HG03139 (cell line): ENCODE data around the gene RGL4.
"Not testable (repeated sequence)": the region's sequence is repeated elsewhere in the genome, so short reads cannot be mapped to it uniquely, and the experiment has no call there.

Experiments
- ATAC-seq: cut with Tn5 transposase; IDR thresholded peaks from one replicate; pipeline ENCODE4 v1.9.1; 2021; ENCODE audit not compliant: unreplicated experiment

RGL4 gene, protein sequence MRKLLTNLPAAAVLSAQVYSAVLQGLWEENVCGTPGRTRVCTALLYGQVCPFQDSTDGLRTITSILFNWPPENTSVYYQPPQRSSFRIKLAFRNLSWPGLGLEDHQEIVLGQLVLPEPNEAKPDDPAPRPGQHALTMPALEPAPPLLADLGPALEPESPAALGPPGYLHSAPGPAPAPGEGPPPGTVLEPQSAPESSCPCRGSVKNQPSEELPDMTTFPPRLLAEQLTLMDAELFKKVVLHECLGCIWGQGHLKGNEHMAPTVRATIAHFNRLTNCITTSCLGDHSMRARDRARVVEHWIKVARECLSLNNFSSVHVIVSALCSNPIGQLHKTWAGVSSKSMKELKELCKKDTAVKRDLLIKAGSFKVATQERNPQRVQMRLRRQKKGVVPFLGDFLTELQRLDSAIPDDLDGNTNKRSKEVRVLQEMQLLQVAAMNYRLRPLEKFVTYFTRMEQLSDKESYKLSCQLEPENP

DNA sequence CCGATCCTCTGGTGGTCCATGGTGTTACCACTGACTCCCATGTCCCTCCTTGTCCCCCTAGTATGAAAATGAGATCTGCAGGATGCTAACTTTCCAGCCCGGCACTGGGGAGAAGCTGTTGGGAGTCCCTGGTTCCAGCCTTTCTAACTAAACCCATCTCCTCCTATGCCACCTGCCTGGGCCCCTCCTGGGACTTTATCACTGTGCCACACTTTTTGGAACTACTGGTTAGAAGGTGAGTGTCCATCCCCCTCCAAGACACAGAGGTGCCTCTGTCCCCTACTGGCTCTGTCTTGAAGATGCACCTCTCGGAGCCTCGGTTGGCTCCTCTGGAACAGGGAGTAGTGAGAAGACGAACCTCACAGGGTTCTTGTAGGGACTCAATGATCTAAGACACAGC lies at the start of gene RGL4:
Gene RGL4, plus strand, starts transcription at position 301 of the 400 bp plus-strand sequence. CDS start 1,018 bp downstream, outside the sequence.
- no peak for ATAC-seq

DNA sequence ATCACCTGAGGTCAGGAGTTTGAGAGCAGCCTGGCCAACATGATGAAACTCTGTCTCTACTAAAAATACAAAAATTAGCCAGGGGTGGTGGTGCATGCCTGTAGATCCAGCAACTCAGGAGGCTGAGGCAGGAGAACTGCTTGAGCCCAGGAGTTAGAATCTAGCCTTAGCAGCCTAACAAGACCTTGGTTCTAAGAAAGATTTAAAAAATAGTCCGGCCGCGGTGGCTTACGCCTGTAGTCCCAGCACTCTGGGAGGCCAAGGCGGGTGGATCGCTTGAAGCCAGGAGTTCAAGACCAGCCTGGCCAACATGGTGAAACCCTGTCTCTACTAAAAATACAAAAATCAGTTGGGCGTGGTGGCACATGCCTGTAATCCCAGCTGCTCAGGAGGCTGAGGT lies 44.3 kb upstream of the RGL4 start:
- ATAC-seq: not testable (repeated sequence)

DNA sequence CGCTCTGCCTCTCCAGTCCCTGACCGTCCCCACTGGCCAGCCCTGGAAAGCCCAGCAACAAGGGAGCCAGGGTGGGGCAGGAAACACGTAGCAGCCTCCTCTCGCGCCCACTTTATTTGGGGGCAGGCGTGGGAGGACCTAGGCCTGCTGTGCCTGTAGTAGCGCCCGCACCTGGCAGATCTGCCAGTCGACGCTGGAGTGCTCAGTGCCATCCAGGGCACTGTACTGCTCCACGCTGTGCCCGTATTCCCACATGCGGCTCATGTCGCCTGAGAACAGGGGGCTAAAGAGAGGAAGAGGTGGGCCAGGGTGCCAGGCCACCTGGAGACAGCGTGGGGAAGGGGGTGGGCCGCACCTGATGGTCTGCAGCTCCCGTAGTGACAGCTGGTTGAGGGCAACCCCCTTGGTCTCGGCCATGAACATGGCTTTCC lies 41.7 kb upstream of the RGL4 start:
- ATAC-seq: no peak

DNA sequence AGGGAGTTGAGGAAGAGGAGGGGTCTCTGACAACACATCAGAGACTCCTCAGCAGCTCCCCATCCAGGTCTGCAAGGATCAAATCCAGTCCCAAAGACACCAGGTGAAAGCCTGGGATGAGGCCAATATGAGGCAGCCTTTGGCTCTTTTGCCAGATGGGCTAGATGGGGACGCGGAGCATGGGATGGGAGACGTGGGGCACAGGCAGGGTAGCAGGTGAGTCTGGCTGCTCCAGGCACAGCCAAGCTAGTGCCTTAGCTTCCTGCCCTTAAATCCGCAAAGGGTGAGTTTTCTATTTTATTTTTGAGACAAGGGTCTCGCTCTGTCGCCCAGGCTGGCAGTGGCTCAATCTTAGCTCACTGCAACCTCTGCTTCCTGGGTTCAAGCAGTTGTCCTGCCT lies 39.1 kb upstream of the RGL4 start:
- ATAC-seq: no peak

DNA sequence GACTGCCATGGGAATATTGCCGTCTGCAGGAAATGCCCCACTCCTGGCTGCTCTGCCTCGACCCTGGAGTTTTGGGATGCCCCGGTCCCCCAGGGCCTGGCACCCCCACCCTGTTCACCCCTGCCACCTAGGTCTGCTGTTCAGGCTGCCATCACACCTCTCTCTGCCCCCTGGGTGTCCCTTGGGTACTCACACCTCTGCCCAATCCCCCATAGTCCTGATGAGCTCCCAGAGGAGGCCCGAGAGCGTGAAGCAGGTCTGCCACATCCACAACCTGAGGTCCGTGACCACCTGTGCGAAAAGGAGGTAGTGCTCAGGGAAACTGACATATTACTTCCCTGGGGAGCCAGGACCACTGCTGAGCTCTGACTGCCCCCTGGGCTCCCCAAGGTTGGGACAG lies 38.5 kb upstream of the RGL4 start:
- no peak for ATAC-seq

DNA sequence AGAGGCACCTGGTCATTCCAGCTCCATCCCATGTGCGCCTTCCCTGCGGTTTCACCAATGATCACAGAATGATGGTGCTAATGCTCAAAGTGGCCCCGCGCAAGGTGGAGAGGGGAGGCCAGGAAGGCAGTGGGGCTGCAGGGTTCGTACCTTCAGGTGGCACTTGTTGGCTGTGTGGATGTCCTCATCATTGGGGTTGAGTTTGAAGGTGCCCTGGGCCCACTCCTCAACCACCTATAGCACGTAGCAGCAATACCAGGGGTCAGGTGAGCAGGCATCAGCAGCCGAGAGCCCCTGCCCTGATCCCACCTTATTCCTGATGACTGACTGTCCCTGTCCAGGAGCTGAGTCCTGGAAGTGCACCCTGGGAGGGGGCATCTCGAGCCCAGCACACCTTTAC lies 38.1 kb upstream of the RGL4 start:
- no peak for ATAC-seq

DNA sequence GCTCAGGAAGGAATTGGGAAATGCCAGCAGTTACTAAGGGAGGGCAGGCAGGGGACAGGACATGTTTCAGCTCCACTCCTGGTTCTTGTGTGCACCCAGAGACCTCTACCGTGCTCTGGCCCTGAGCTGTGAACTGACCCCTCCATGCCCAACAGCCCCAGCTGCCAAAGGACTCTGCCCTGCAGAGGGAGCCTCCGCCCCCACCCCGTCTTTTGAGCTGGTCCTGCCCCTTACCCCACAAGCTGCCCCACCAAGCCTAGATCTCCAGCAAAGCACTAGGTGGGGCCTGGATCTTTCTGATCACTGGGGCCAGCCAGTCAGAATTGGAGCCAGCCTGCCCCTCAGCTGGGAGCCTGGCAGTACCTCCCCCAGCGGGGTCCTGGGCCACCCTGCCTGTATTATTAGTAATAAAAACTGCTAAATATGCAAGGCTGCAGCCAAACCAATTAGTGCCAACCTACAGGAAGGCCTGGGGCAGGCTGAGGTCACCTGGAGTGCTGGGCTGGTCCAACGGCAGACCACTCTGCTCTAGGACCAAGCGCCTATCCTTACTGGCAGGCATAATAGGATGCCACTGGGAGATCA lies 34.8 kb upstream of the RGL4 start:
- no peak for ATAC-seq

DNA sequence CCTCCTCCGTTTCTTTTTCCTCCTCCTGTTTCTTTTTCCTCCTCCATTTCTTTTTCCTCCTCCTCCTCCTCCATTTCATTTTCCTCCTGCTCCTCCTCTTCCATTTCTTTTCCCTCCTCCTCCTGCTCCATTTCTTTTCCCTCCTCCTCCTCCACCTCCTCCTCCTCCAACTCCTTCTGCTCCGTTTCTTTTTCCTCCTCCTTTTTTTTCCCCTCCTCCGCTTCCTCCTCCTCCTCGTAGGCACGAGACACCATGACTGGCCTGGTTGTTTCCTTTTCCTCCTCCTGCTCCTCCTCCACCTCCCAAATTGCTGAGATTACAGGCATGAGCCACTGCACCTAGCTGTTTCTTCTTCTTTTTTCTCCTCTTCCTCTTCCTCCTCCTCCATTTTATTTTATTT lies 33.1 kb upstream of the RGL4 start:
- ATAC-seq: no peak

DNA sequence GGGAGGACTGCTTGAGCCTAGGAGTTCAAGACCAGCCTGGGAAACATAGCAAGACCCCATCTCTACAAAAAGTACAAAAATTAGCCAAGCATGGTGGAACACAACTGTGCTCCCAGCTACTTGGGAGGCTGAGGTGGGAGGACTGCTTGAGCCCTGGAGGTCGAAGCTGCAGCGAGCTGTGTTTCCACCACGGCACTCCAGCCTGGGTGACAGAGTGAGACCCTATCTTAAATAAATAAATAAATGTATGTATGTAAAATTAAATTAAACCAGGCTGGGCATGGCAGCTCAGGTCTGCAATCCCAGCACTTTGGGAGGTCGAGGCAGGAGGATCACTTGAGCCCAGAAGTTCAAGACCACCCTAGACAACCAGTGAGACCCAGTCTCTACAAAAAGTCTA lies 30.4 kb upstream of the RGL4 start:
- ATAC-seq: not testable (repeated sequence)

DNA sequence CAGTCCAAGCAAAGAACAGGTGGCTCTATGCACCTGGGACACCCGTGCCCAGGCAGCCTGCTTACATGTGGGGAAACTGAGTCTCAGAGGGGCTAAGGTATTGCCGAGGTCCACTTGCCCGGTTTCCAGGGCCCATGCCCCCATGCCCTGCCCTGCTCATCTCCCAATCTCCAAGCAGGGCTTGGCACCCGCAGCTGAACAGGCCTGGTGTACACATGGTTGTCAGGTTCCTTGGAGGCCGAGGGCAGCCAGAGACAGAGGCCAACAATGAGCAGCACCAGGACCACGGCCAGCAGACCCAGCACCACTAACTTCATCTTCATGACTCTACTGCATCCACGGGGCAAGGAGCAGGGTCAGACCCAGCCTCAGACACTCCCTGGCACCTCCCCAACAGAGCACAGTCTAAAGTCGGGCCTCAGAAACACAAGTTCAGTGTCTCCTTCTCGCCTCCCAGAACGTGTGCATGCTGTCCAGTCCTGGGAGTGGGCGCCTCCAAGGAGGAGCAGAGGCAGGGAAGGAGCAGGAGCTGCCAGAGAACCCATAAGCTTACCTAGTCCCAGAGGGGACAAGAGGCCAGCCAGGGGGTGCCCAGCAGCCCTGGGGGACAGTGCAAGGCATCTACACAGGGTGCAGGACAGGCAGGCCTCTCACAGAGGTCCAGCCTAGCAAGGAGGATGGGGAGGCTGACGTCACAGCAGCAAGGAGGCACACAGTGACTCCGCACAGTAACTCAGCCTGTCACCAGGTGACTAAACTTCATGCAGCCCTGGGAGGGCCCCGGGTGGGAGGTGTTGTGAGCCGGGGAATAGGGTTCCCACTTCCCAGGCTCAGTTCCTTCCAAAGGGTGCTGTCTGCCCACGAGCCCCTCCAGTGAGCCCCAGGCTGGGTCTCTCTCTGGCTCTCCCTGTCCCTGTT lies 20.2 kb upstream of the RGL4 start:
- no peak for ATAC-seq

DNA sequence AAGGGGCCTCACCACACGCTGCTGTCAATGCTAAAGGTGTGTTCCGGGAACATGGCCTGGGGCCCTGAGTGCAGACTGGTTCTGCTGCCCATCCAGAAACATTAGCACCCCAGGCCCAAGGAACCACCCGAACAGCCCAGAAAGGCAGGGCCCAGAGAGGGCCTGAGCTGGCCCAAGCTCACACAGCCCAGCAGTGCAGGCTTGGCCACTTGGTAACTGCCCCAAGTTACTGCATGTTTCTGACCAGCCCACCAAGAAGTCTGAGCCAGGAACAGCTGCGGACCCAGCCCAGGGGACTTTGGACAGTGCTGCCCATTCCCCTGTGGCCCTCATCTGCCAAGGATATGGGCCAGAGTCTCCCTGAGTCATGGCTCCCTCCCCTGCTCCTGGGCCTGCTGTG lies 19.4 kb upstream of the RGL4 start:
- not testable (repeated sequence) for ATAC-seq

DNA sequence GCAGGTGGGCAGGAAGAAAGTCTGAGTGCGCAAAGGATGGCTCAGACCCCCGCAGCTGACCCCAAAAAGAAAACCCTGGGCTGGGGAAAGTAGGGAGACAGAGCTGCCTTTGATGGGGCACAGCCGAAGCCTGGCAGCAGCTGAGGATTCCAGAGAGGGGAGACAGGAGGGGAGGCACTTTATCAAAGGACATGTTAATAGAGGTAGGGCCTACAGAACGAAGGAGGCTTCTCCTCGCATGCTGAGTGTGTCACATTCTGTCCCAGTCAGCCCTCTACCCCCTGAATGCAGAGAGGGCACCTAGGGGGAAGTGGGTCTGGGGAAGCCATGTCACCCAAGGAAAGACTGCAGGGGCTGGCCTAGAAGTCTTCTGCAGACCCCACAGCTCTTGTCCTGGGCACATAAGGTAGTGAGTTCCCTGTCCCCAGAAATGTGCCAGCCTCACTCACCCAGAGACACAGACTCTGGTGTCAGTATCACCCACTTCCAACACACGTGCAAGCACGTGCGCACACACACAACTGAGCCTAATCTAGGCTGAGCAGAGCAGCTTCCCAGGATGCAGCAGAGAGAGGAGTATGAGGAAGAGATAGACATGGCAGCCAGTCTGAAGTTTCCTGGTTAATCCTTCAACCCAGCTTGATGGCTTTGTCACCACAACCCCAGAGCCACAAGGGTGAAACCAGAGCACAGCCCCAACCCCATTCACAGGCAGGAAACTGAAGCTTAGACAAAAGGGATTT lies 18.3 kb upstream of the RGL4 start:
- ATAC-seq: not testable (repeated sequence)

DNA sequence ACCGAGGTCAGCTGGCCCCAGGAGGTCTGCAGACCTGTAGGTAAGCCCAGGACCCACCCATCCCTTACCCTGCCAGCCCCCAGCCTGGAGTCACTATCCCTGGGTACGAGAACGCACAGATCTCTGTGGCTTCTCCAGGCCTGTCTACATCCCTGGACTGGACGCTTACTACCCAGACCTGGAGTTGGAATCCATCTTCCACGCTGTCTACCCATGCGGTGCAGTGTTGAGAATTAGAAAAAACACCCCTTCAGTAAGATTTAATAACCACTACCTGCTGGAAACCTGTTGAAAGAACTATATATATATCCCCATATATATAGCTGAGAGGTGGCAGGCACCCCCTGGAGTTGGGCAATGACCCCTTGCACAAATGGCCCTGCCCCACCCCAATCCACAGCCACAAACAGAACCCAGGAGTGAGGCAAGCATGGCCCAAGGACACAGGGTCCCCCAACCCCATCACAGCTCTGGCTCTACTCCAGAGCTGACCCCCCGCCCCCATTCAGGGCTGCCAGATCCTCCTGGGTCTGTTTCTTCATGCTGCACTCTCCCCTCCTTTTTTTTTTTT lies 17.7 kb upstream of the RGL4 start:
- no peak for ATAC-seq

DNA sequence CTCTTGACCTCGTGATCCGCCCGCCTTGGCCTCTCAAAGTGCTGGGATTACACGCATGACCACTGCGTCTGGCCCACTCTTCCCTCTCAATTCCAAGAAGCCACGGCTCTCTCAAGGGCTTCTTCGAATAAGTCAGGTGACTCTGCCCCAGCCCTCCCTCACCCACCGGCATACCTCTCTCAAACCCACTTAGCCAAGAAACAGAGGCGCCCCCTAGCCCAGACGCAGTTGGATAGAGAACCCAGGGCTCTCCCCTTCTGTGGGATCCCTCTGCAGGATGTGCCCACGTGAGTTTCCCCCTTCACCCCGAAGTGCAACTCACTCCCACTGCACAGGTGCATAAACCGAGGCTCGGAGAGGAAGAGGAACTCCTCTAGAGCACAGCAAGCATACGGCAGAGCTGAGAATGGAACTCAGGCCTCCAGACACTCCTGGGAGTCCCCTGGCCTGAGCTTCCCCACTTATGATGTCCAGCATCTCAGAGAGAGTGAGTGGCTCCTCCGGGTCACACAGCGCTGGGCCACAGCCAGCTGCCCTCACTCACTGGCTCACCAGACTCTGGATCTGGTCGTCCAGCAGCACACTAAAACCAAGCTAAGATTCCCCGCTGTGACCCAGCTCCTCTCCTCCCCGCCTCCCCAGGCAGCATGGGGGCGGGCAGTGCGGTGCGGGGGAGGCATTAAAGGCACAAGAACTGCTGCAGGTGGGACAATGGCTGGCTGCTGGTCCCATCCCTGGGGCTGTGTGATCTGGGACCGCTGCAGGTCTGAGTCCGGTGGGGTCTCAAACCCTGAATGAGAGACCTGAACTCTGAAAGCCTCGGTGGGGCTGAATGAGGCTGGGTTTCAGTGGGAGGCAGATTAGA lies 16.8 kb upstream of the RGL4 start:
- no peak for ATAC-seq

DNA sequence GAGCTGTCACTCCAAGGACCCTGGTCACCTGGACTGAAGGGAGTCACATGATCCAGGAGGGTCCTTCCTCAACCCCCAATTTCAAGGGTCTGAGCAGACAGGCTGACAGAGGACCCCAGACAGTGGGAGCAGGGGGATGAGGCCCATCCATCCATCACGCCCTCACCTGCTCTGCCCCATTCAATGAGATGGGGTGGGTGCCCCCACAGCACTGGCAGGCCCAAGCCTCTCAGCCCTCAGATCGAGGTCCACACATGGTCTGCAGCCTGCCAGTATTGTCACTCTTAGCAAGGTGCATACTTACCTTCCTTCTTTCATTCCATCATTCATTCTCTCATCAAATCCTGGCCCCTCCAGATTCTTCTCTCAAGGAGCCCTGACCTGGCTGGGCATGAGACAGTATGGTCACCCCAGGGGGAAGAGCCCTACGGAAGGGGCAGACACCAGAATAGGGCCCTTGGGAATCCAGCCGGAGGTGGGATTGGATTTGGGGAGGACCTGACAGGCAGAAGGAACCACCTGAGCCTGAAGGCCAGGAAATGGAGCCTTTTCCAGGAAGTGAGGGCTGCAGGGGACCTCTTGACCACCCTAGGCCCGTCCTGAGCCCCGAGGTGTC lies 15.8 kb upstream of the RGL4 start:
- not testable (repeated sequence) for ATAC-seq

DNA sequence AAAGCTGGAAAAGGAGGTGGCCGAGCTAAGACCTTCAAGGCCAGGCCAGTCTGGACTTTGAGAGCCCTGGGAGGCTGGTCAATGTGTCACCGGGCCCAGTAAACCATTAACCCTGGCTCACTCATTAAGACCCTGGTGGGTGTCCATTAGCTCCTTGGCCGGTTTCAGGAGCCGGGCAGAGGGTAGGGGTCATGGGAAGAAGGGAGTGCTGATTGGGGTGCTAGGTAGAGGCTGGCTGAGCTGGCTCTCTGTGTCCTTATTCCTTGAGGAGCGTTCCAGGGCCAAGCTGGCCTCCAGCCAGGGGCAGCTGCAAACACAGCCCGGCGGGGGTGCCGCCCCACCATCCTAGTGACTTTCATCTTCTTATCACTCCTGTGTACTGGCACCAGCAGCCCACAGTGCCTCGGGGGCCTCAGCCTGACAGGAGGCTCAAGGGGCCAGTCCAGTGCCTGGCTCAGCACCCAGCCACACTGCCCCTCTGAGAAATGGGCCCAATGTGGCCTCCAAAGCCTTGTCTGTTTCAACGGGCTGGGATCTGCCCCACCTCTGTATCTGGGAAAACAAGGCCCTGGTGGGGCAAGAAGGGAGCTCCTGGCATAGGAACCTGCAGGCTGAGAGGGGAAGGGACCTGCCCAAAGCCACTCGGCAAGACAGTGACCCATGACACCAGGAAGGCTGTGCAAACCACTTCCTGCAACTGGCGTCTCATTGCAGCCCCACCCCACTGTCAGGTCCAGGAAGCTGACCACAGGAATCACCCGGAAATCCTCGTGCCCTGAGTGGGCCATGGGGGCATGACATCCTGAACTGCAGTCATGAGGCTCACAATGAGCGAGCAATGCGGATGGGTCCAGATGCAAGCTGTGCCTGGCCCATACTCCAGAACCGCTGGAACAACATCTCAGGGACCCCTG lies 15.1 kb upstream of the RGL4 start:
- no peak for ATAC-seq

DNA sequence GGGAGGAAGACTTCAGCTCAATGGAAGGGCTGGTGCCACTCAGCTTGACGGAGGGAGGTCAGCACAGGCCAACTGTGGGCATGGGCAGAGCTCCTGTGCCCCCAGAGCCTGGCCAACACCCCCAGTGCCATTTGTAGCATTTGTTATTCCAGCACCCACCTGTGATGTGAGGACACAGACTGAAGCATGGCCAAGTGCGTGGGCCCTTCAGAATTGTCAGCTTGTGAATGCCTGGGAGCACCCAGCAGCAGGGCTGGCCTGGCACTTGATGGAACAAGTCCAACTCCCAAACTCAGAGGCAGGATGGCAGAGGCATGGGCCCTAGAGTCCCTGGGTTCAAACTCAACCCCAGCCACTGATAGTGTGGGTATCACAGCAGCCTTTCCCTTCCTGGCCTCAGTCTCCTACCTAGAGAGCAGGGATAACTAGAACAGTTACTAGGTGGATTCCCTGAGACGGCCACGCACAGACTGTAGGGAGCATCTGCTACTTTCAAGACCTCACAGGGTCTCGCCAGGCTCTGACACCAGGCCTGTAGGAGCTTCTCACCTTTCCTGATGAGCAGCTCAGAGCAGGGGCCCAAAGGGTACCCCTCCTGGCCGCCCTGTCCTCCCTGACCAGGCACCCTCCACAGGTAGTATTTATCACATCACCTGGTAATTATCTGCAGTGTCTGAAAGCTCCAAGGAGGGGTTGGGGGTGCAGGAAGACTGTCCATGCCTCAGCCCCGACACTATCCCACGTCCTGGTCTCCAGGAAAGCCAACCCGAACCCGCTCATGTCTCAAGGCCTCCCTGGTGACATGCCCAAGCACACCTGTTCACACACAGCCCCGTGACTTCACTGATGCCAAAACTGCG lies 13.7 kb upstream of the RGL4 start:
- ATAC-seq: not testable (repeated sequence)
